ENCODE measurements around the gene CXCR1. TPM values are rescaled to one million over a fixed set of nuclear protein-coding genes. Genes with fewer than 3 reads are reported as not detected.
A peak's percentile ranks its signal among the peaks of the same experiment; 100 is the strongest.

The CXCR1 gene
- total RNA-seq, 2 donors from 2014 or later = not detected

- no peak overlapping the region for H3K27ac Mint-ChIP-seq
- DNase-seq (ENCODE audit: low spot score in 2 of 2) (no peak), ATAC-seq (no peak)
- no peaks in the 10 kb centered on the region for H3K36me3 Mint-ChIP-seq
- H3K9me3 Mint-ChIP-seq = no peaks in the 10 kb centered on the region
Measured at GRCh38 chr2:218169757-218170546, 3.2 kb upstream of the CXCR1 start.

DNA sequence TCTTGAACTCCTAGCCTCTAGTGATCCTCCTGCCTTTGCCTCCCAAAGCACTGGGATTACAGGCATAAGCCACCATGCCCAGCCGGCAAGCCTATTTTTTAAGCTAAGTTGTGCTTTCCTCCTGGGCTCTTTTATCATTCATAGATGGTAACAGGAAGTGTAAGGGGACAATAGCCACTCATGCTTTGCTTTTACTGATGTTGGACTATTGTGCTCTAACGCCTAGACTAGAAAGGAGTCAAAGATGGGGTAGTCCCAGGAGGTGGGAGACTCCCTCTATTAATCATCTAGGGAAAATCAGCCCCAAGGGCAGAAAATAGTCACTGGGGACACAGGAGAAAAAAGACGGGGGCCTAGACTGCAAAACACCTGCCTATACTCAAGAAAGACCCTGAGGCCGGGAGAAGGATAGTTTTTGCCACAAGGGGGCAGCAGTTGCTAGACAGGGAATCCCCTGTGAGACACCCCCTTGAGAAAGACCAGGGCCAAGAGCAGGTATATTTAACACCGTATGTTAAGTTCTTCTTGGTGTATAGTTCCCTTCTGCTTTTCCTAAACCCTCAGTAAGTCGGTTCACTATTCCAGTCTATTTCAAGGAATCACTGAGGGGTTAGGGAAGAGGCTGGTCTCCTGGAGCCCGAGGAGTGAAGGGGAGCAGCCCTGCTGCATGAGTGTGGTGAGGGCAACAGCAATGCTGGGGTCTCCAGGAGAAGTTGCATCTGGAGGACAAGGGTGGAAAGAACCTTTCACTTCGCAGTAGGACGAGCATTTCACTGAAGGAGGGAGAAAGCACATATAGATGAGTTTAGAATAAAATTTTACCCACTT, 2.1 kb upstream of the CXCR1 start:
- DNase-seq (ENCODE audit: low spot score in 2 of 2) (peak in 1 of 2 donors; percentile 79), ATAC-seq (peak; percentile 78)
- Mint-ChIP-seq H3K27ac (no peak overlapping the region), H3K36me3 (no peaks in the 10 kb centered on the region), H3K9me3 (no peaks in the 10 kb centered on the region)

DNA sequence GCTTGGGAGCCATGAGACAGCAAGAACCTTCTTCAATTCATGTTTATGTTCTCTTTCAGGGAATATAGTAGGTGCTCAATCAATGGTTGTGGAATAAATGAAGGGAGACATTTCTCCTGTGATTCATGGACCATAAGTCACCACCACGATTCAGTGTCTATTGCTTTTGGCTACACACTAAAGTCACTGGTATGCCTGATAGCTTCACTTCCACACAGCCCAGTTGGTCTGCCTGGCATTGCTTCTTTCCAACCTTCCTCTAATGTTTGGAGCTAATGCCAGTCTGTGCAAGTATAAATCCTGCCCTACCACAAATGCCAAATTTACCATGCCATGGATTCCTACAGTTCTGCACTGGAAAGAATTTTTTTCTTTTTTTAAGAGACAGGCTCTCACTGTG, 1.3 kb upstream of the CXCR1 start:
- Mint-ChIP-seq H3K27ac (no peak overlapping the region), H3K36me3 (no peaks in the 10 kb centered on the region), H3K9me3 (no peaks in the 10 kb centered on the region)
- DNase-seq (ENCODE audit: low spot score in 2 of 2) = no peak
- no peak for ATAC-seq

DNA sequence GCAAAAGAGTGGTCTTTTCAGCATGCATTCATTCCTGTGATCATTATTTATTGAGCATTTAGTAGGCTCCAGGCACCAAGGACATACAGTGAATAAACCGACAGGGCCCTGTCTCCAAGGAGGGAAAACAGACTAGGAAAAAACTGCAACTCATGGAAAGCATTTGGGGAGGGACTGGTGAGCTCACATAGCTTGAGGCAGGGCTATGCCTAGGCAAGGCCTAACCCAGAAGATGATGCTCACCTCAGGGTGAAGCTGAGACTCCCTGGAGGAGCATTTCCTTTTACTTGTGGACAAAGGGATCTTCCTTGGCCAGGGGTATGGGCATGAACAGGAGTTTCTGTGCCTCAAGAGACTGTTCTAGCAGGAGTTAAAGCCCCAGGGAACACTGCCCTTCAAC, 3.9 kb downstream of the CXCR1 start:
- no peaks in the 10 kb centered on the region for H3K36me3 Mint-ChIP-seq
- H3K9me3 Mint-ChIP-seq = no peaks in the 10 kb centered on the region
- no peak overlapping the region for H3K27ac Mint-ChIP-seq
- DNase-seq (ENCODE audit: low spot score in 2 of 2) (no peak), ATAC-seq (no peak)

GRCh38 chr2:218161644-218162043, 5.1 kb downstream of the CXCR1 start:
- Mint-ChIP-seq H3K36me3 (no peaks in the 10 kb centered on the region), H3K27ac (no peak overlapping the region), H3K9me3 (no peaks in the 10 kb centered on the region)
- ATAC-seq = no peak
- DNase-seq (ENCODE audit: low spot score in 2 of 2) = no peak

GRCh38 chr2:218155953-218156479, 10.7 kb downstream of the CXCR1 start:
- H3K9me3 Mint-ChIP-seq = no peaks in the 10 kb centered on the region
- DNase-seq (ENCODE audit: low spot score in 2 of 2) (no peak), ATAC-seq (no peak)
- H3K27ac Mint-ChIP-seq = no peak overlapping the region
- no peaks in the 10 kb centered on the region for H3K36me3 Mint-ChIP-seq

- ATAC-seq = no peak
- no peak for DNase-seq (ENCODE audit: low spot score in 2 of 2)
- no peaks in the 10 kb centered on the region for H3K9me3 Mint-ChIP-seq
- H3K27ac Mint-ChIP-seq = no peak overlapping the region
- H3K36me3 Mint-ChIP-seq = no peaks in the 10 kb centered on the region
Measured at GRCh38 chr2:218152777-218153176, 14.0 kb downstream of the CXCR1 start.

GRCh38 chr2:218152172-218152571, 14.6 kb downstream of the CXCR1 start:
- no peak for ATAC-seq
- H3K27ac Mint-ChIP-seq = no peak overlapping the region
- DNase-seq (ENCODE audit: low spot score in 2 of 2) = no peak
- H3K9me3 Mint-ChIP-seq = no peaks in the 10 kb centered on the region
- H3K36me3 Mint-ChIP-seq = no peaks in the 10 kb centered on the region

GRCh38 chr2:218149848-218150440, 16.8 kb downstream of the CXCR1 start:
- H3K27ac Mint-ChIP-seq = no peak overlapping the region
- ATAC-seq (no peak), DNase-seq (ENCODE audit: low spot score in 2 of 2) (no peak)
- no peaks in the 10 kb centered on the region for H3K9me3 Mint-ChIP-seq
- H3K36me3 Mint-ChIP-seq = no peaks in the 10 kb centered on the region

- H3K36me3 Mint-ChIP-seq = no peaks in the 10 kb centered on the region
- no peak overlapping the region for H3K27ac Mint-ChIP-seq
- no peaks in the 10 kb centered on the region for H3K9me3 Mint-ChIP-seq
- ATAC-seq = no peak
- no peak for DNase-seq (ENCODE audit: low spot score in 2 of 2)
Measured at GRCh38 chr2:218149098-218149497, 17.7 kb downstream of the CXCR1 start.

DNA sequence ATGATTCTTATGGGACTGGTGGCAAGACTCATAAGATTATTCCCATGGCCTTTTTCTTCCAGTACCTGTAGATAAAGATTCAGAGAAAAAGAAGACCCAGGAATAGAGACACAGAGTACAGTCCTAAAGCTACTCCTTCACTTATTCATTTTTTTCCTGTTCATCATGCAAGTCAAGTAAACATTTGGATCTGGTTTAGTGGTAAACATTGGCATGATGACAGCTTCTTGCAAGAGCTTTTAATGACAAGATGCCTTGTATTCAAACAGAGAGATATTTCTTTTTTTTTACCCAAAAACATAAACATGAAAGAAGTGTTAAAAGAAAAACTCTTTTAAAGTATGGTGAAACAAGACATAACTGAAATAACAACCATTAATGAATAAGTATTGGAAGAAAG, 20.7 kb downstream of the CXCR1 start:
- Mint-ChIP-seq H3K36me3 (no peaks in the 10 kb centered on the region), H3K27ac (no peak overlapping the region), H3K9me3 (no peaks in the 10 kb centered on the region)
- ATAC-seq = no peak
- no peak for DNase-seq (ENCODE audit: low spot score in 2 of 2)

GRCh38 chr2:218145124-218145523, 21.6 kb downstream of the CXCR1 start:
- DNase-seq (ENCODE audit: low spot score in 2 of 2) (no peak), ATAC-seq (no peak)
- no peaks in the 10 kb centered on the region for H3K9me3 Mint-ChIP-seq
- H3K36me3 Mint-ChIP-seq = no peaks in the 10 kb centered on the region
- no peak overlapping the region for H3K27ac Mint-ChIP-seq

DNA sequence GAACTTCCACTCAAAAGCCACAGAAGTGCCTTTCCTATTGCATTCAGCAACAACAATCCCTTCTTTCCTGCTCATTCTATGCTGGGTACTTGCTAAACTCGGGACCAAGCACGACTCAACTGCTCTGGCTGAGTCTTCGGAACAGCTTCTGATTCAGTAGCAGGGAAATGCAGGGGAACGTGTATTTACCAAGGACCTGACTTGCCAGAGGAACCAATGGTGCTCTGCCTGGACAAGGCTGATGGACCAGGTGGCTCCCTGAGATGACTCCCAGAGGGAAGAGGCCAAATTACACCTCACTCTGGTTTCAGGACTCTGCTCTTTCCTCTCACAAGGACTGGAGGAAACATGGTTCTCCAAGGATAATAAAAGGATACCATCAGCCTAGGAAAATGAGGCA, 28.7 kb downstream of the CXCR1 start:
- no peak for DNase-seq (ENCODE audit: low spot score in 2 of 2)
- no peak overlapping the region for H3K27ac Mint-ChIP-seq
- no peaks in the 10 kb centered on the region for H3K9me3 Mint-ChIP-seq
- ATAC-seq = no peak
- no peaks in the 10 kb centered on the region for H3K36me3 Mint-ChIP-seq

DNA sequence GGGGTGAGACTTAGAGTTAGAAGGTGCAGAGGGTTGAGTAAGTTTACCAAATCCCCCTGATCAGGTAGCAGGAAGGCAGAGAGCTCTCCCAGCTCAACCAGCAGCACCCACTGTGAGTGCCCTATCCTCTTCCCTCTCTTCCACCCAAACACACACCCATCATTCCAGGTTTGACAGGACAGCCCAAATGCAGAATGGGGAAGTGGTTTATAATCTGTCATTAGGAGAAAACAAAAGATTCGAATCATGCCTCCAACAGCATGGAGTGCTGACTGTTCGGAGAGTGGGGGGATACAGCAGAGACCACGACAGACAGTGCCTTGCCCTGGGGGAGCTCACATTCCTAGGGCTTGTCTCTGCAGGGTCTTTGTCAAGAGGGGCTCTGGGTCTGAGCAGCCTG, 29.2 kb downstream of the CXCR1 start:
- ATAC-seq = no peak
- Mint-ChIP-seq H3K27ac (no peak overlapping the region), H3K9me3 (no peaks in the 10 kb centered on the region), H3K36me3 (no peaks in the 10 kb centered on the region)
- no peak for DNase-seq (ENCODE audit: low spot score in 2 of 2)

DNA sequence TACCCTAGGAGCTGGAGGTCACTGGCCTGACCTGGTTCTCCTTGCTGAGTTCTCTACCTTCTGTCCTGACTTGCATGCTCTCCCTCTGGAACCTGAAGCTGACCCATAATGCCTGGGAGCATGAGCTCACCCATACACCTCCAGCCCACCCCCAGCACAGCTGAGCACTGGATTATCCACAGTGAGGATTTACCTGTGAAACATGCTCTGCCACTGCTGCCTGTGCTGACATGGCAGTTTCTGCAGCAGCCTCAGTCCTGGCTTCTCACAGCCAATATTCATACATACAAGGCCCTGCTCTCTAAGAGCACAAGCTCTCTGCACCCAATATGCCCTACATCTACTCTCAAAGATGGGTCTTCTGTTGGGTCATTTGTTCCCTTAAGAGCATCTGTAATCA, 35.9 kb downstream of the CXCR1 start:
- Mint-ChIP-seq H3K9me3 (no peaks in the 10 kb centered on the region), H3K36me3 (no peaks in the 10 kb centered on the region), H3K27ac (peak overlapping the region in 1 of 2 donors; percentile 2)
- DNase-seq (ENCODE audit: low spot score in 2 of 2) = no peak
- no peak for ATAC-seq

- no peak for ATAC-seq
- peak overlapping the region in 1 of 2 donors; percentile 2 for H3K27ac Mint-ChIP-seq
Measured at GRCh38 chr2:218130377-218130776, 36.4 kb downstream of the CXCR1 start.

GRCh38 chr2:218129458-218130135, 37.2 kb downstream of the CXCR1 start:
- no peaks in the 10 kb centered on the region for H3K9me3 Mint-ChIP-seq
- no peak overlapping the region for H3K27ac Mint-ChIP-seq
- DNase-seq (ENCODE audit: low spot score in 2 of 2) = no peak
- no peaks in the 10 kb centered on the region for H3K36me3 Mint-ChIP-seq
- no peak for ATAC-seq

More at GRCh38 chr2:218130377-218130776, 36.4 kb downstream of the CXCR1 start:
- Mint-ChIP-seq H3K9me3 (no peaks in the 10 kb centered on the region), H3K36me3 (no peaks in the 10 kb centered on the region)
- no peak for DNase-seq (ENCODE audit: low spot score in 2 of 2)

Measured in activated naive CD4-positive, alpha-beta T cell treated with anti-CD3 and anti-CD28 coated beads, Interleukin-2, amount 50 U/mL, for 72 hours (primary cell).